Stromal cell of bone marrow (primary cell): ENCODE measurements around the gene HIVEP3.

Source experiments
- DNase-seq: peaks from one replicate; pipeline ENCODE4 v3.0.0-alpha.2; 2012; ENCODE audit warnings: low read depth

Gene HIVEP3

DNA sequence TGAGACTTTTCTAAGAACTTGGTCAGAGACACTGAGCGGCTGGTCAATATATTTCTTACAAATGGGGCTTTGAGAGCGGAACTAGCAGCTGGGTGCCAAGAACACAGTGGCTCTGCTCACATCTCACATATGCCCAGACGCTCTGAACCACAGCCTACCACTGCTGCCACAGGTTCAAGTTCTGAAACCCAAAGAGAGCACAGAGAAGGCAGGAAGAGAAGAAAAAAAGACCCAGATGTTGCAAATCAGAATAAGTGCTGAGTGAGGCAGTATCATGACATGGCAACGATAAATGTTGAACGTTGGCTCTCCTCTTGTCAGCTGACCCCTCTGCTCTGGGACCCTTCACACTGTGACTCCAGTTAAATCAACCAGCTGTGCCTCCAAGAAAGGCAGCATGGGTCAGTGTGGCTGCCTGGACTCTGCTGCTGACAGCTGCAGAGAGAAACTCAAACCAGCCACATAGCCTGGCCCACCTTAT lies 26.4 kb downstream of the HIVEP3 start:
- DNase-seq = no peak

DNA sequence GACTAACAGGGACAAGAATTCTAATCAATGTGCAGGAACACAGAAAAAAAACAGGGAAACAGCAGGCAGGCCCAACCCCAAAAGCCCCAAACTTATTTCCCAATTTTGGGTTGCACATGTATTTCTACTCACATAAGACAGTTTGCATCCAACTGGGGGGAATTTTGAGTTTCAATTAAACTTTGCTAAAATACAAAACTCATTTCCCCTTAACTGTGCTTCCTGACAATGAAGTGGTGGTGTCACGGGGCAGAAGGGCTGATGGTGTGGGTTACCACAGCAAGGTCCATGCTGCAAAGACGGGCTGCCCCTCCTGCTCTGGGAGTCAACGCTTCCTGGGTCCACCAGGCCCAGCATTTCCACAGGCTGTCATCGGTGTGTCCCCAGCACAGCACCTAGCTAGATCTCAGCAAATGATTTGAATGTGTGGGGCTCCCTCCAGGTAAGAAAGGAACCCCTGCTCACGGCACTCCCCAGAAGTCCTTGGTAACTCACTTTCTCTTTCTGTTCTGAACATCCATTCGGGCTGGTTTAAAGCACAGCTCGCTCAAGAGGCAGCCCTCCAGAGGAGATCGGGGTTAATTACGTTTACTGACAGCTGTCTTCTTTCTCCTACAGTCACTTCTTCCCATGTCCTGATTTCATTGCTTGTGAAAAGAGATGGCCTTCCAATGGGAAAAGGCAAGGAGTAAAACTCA lies 27.4 kb downstream of the HIVEP3 start:
- DNase-seq = no peak

- no peak for DNase-seq
Measured at GRCh38 chr1:41890825-41891198, 27.9 kb downstream of the HIVEP3 start.

DNA sequence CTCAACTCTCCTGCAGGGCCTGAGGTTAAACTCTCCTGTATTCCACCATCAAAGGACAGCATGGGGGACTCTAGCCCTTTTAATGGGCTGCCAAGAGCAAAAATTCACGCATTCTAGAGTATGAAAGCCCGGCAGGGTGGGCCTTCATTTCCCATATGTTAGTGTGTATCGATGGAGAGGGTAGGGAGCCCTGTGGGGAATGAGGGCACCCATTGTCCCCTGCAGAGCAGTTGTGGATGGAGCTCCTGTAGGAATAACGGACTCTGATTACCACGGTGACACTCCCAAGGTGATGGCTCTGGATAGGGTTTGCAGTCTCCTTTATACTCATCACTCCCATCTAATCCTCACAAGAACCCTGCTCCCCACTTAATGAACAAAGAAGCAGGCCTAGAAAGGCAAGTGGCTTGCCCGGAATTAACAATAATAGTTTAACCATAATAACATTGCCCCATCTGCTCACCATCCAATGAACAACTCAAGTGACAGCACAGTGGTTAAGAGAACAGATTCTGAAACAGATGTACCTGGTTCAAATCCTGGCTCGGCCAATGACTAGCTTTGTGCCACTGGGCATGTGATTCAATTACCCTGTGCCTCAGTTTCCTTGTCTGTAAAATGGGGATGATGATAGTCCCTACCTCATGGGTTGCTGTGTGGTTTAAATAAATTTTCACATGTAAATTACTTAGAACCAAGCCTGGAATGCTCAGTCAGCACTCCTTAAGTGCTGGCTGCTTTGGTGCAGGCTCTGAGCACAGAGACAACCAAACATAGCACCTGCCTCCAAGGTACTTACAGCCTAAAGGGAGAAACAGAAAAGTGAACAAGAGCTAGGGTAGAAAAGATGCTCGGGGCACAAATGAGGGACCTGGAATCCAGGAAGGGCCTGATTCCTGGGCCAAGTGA lies 29.0 kb downstream of the HIVEP3 start:
- DNase-seq = no peak

- DNase-seq = no peak
Measured at GRCh38 chr1:41888756-41889155, 30.0 kb downstream of the HIVEP3 start.

GRCh38 chr1:41887365-41887764 lies 31.4 kb downstream of the HIVEP3 start:
- DNase-seq = no peak

- no peak for DNase-seq
Measured at GRCh38 chr1:41884256-41885230, 34.2 kb downstream of the HIVEP3 start.

- DNase-seq = no peak
Measured at GRCh38 chr1:41883507-41883906, 35.2 kb downstream of the HIVEP3 start.

DNA sequence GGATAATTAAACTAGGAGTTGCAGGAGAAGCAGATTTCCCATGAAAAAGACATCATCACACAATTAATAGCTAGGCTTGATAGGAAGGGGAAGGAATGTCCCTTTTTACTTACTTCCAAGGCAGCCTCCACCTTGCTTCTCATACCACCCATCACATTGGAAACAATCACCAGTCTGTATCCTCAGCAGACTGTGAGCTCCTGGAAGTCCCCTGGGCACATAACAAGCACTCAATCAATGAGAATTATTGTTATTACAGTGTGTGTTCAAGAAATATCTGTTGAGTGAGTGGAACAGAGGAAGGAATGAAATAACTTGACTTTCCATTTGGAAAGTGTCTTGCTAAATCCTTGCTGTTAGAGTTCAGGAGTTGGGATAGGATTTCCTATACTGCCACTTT lies 36.2 kb downstream of the HIVEP3 start:
- no peak for DNase-seq

DNA sequence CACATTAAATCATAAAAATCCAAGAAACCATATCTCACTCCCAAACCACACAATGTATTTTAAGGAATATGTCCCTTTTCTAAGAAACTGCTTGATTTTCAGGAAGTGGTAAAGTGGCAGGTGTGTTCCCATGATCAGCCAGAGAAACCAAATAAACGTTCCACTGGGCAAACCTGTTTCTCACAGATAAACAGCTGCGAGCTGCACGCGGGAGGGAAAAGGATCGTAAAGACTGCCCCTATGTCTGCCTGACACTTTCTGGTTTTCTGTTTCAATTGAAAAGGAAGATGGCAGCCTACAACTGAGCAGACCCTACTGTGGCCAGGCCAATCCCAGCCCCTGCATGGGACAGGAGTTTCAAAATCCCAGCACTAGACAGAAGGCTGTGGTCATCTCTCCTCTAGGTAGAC lies 36.6 kb downstream of the HIVEP3 start:
- DNase-seq = no peak

DNA sequence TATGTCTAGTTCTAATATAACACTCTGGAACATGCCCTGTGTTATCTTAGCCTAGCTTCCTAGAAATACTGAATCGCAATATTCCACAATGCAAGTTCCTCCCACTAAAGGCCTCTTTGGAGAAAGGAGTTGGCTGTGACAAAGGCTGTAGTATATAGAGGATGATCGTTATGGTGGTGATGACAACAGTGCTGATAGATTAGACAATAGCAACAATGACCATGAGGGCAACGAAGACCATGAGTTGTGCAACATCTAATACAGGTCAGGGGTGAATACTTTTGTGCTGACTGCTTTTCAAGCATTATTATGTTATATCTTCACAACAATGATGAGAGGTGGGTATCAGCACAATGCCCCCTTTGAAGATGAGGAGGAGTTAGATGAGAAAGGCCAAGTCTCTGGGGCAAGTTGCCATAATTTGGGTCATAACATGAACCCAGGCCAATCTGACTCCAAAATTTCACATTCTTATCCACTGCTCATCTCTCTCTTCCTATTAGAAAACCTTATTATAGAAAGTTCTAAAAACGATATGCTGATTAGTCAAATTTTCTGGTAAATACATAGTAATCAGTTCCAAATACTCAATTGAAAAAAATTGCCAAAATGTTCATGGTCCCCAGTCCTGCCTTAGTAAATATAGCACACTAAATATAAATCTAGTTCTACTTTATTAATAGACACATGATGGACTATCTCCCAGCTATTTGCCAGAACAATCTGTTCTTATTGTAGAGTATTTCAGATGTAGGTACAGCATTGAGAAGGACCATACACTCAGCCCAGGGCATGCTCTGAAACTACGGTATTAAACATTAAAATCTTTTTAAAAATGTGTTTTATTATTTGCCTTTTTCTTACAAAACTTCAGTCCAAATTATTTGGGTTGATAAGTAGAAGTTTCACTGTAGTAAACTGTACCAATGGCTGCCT lies 37.5 kb downstream of the HIVEP3 start:
- no peak for DNase-seq

- DNase-seq = no peak
Measured at GRCh38 chr1:41880261-41880660, 38.5 kb downstream of the HIVEP3 start.

DNA sequence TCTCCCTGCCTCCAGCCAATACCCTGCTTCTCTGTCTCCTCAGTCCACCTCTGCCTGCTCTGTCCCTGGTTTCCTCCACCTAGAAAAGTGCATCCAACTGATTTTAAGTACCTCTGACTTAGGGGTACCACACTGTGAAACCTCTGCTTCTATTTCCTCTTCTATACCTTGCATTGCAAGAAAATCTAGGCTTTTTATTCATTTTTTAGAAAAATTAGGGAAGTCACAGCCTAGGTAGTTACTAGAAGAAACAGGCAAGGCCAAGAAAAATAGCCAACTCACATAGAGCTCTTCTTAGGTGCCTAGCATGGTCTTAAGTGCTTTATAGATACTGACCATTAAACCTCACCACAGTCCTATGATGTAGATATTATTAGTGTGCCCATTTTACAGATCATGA lies 39.1 kb downstream of the HIVEP3 start:
- no peak for DNase-seq

DNA sequence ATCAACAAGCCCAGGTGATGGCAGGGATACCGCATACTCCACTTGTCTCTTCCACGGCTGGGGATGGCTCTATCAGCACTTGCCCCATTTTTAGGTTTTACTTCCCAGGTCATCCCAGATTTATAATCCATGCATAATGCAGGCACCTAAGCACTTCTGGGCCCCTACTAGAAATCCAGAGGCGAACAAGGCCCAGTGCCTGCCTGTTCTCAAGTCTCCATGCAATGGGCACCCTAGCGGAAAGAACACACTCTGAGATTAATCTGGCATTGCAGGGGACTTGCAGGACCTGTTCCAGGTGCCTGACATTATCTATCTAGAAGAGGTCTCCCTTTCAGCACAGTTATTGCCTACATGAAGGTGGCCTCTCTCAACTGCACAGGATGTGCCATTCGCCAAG lies 39.8 kb downstream of the HIVEP3 start:
- no peak for DNase-seq

- DNase-seq = no peak
Measured at GRCh38 chr1:41878495-41878894, 40.2 kb downstream of the HIVEP3 start.

DNA sequence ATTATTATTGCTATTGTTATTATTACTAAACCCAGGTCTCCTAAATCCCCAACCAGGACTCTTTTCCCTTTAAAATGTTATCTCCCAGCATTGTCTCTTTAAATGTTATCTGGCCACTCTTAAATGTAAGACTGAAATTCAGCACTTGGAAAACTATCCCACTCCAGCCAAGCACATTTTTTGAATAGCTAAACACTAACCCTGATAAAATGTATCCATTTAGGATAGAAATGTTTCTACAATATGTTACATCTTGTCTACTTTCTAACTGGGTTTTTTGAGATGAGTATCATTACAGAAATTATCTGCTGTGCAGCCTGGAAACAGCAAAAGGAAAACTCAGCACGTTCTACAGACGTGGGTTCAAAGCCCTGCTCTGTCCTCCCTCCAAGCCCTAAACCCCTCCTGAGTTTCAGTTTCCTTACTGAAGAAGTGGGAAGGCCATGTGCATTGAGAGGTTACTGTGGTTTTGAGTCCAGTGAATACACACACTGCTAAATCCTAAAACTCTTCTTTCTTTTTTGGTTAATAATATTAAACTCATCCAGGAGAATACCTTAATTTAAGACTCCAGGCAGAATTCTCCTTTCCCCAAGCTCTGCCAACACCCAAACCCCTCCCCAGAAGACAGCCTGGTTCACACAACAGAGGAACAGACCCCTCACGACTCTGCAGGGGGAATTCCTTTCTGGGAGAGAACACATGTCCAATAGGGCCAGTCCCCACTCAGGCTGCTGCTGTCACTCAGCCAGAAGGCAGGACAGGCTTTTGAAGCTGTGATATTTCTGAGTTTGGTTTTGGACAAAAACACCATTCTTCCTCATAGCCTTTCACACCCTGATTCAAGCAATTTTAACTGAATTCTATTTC lies 41.9 kb downstream of the HIVEP3 start:
- no peak for DNase-seq

DNA sequence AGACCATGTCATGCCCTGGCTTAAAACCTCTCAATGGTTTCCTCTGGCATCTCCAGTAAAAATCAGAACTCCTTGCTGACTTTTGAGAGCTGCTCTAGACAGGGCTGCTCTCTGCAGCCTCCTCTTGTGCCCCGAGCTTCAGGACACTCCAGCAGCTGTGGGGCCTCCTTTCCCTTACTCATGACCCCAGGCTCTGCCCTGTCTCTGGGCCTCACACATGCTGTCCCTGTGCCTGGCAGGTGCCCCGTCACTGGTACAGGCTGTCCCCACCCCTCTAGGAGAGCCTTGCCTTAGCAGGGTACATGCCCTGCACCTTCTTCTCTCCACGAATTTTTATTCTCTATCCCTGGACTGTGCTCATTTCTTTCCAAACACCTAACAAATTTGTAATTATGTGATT lies 43.2 kb downstream of the HIVEP3 start:
- no peak for DNase-seq

DNA sequence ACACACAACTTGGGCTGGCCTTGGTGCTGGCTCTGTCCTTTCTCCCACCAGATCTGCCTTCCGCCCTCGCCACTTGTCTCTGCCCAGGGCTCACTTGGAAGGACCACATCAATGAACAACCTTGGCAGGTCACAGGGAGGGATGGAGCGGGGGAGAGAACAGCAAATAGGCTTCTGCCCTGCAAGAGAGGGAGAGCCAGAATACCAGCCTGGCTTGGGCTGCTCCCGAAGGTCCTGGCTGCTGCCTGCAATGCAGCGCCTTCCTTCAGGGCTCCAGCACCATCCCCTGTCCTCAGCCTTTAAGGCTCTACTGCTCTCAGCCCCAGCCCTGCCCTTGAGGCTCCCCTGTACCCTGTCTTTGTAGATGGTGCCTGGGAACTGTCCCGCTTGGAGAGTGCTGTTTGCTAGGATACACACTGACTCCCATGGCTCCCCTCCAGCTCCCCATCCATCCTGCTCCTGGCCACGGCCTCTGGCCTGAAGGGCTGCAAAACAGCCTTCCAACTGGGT lies 43.8 kb downstream of the HIVEP3 start:
- no peak for DNase-seq

GRCh38 chr1:41874151-41874719 lies 44.5 kb downstream of the HIVEP3 start:
- DNase-seq = no peak
